HepG2 (cell line): ENCODE results near the gene PLBD2. TPM values are rescaled to one million over a fixed set of nuclear protein-coding genes. Genes with fewer than 3 reads are reported as not detected.

Experiments
- CBX5 ChIP-seq: sonication (generic); formaldehyde crosslinking; IDR thresholded peaks from 2 replicates; pipeline ENCODE4 v1.4.0; 2020; ENCODE audit warnings: missing genetic modification reagents, borderline replicate concordance
- ELF4 ChIP-seq: sonication (generic); formaldehyde crosslinking; IDR thresholded peaks from 2 replicates; pipeline ENCODE4 v1.5.0; 2020; ENCODE audit warnings: missing genetic modification reagents, mild to moderate bottlenecking, moderate library complexity, borderline replicate concordance
- GABPB1 ChIP-seq: IDR thresholded peaks from 2 replicates; pipeline ENCODE4 v1.6.1; 2016; ENCODE audit warnings: mild to moderate bottlenecking, missing genetic modification reagents, moderate library complexity, missing compliant biosample characterization
- KAT8 ChIP-seq: IDR thresholded peaks from 2 replicates; pipeline ENCODE4 v1.6.1; 2016; ENCODE audit warnings: missing genetic modification reagents, missing compliant biosample characterization
- KDM4B ChIP-seq: sonication (generic); formaldehyde crosslinking; IDR thresholded peaks from 2 replicates; pipeline ENCODE4 v1.4.0; 2020; ENCODE audit warnings: missing genetic modification reagents
- NFIC ChIP-seq: IDR thresholded peaks from 2 replicates; pipeline ENCODE4 v1.6.1; 2012; ENCODE audit warnings: mild to moderate bottlenecking, low read length, inconsistent platforms
- SKIL ChIP-seq: sonication (generic); formaldehyde crosslinking; IDR thresholded peaks from 2 replicates; pipeline ENCODE4 v1.8.0; 2022; ENCODE audit warnings: missing genetic modification reagents, mild to moderate bottlenecking, moderate library complexity, borderline replicate concordance
- U2AF2 ChIP-seq: fragments of 200-400 bp; formaldehyde crosslinking; IDR thresholded peaks from 2 replicates; pipeline ENCODE4 v1.6.1; 2017; ENCODE audit warnings: low read depth, mild to moderate bottlenecking, low read length
- ZBTB46 ChIP-seq: sonication (generic); formaldehyde crosslinking; IDR thresholded peaks from 2 replicates; pipeline ENCODE4 v1.4.0; 2020; ENCODE audit warnings: mild to moderate bottlenecking, missing genetic modification reagents, borderline replicate concordance
- ZNF276 ChIP-seq: sonication (generic); formaldehyde crosslinking; IDR thresholded peaks from 2 replicates; pipeline ENCODE4 v1.4.0; 2020; ENCODE audit warnings: mild to moderate bottlenecking, low read depth, missing genetic modification reagents
- ZNF335 ChIP-seq: sonication (generic); formaldehyde crosslinking; IDR thresholded peaks from 2 replicates; pipeline ENCODE4 v1.4.0; 2020; ENCODE audit warnings: missing genetic modification reagents
- ZNF44 ChIP-seq: sonication (generic); formaldehyde crosslinking; IDR thresholded peaks from 2 replicates; pipeline ENCODE4 v1.5.1; 2020; ENCODE audit warnings: mild to moderate bottlenecking, missing genetic modification reagents
- ZNF512 ChIP-seq: sonication (generic); formaldehyde crosslinking; IDR thresholded peaks from 2 replicates; pipeline ENCODE4 v1.4.0; 2020; ENCODE audit warnings: mild to moderate bottlenecking, missing genetic modification reagents
- ZNF646 ChIP-seq: sonication (generic); formaldehyde crosslinking; IDR thresholded peaks from 2 replicates; pipeline ENCODE4 v1.9.0; 2021; ENCODE audit warnings: mild to moderate bottlenecking, missing genetic modification reagents
- polyA plus RNA-seq, 8 experiments: library from polyadenylated mRNA; depleted of rRNA in 3 of 8; stranded (reverse) in 7 of 8; unstranded in 1 of 8; fragments of >200 nt; fragmentation: Illumina TruSeq in 4 of 8; extraction: Trizol in 4 of 8; gene quantifications; 2 replicates each; pipeline versions ENCODE4 v1.2.1 to v1.2.3, GENCODE V29; 2011 to 2016; ENCODE audit warnings: low read depth in 4 of 8, missing spikeins in 1 of 8, mixed read lengths in 1 of 8; ENCODE audit not compliant: insufficient read depth in 1 of 8
- total RNA-seq, 5 experiments: library from RNA; depleted of rRNA; stranded (reverse); fragments of >200 nt; fragmentation: Illumina TruSeq; extraction: Trizol; gene quantifications; 2 replicates each; pipeline ENCODE4 v1.2.3, GENCODE V29; 2016; ENCODE audit warnings: low read depth in 1 of 5

Gene PLBD2
- total and polyA plus RNA-seq, 2 of the 13 experiments (the other 11 are each of a cell fraction or from before 2014, with no cell fraction given), result 6.7 to 8.5 TPM

GRCh38 chr12:113422030-113422885 lies 63.9 kb downstream of the PLBD2 start, which contains the start of gene SDSL (continued):
- TF ChIP-seq ZNF646 (CRISPR knock-in tag) (no peak), ZNF335 (CRISPR knock-in tag) (no peak), ZNF44 (no peak), NFIC (no peak), ELF4 (CRISPR knock-in tag) (0 out of 2 replicates have a peak, but pooled peaks have one; percentile 25), U2AF2 (no peak), KDM4B (no peak), SKIL (CRISPR knock-in tag) (no peak), CBX5 (no peak), ZNF276 (no peak), GABPB1 (CRISPR knock-in tag) (peak; percentile 71), ZBTB46 (CRISPR knock-in tag) (no peak), ZNF512 (CRISPR knock-in tag) (no peak), KAT8 (peak; percentile 72)
